HEK293T (cell line): ENCODE results near the gene PHRF1.

Source experiments
- CTBP1 ChIP-seq: fragments of 450-650 bp; IDR thresholded peaks from 2 replicates; pipeline ENCODE4 v1.6.1; 2016; ENCODE audit warnings: borderline replicate concordance
- ELF4 ChIP-seq: fragments of 450-650 bp; IDR thresholded peaks from 2 replicates; pipeline ENCODE4 v1.6.1; 2017; ENCODE audit warnings: antibody characterized with exemption
- FOXM1 ChIP-seq: fragments of 450-650 bp; IDR thresholded peaks from 2 replicates; pipeline ENCODE4 v1.6.1; 2017; ENCODE audit warnings: mild to moderate bottlenecking, borderline replicate concordance
- HDGF ChIP-seq: fragments of 450-650 bp; IDR thresholded peaks from 2 replicates; pipeline ENCODE4 v1.6.1; 2017; ENCODE audit warnings: antibody characterized with exemption, borderline replicate concordance
- L3MBTL2 ChIP-seq: fragments of 450-650 bp; conservative IDR thresholded peaks from 2 replicates; pipeline ENCODE4 v1.6.1; 2016; ENCODE audit warnings: mild to moderate bottlenecking
- LEF1 ChIP-seq: fragments of 450-650 bp; IDR thresholded peaks from 2 replicates; pipeline ENCODE4 v1.6.1; 2017; ENCODE audit warnings: mild to moderate bottlenecking, borderline replicate concordance
- NFRKB ChIP-seq: fragments of 450-650 bp; IDR thresholded peaks from 2 replicates; pipeline ENCODE4 v1.6.1; 2016; ENCODE audit warnings: mild to moderate bottlenecking, moderate library complexity
- SP1 ChIP-seq: fragments of 450-650 bp; IDR thresholded peaks from 2 replicates; pipeline ENCODE4 v1.6.1; 2017
- SUZ12 ChIP-seq: fragments of 450-650 bp; IDR thresholded peaks from 2 replicates; pipeline ENCODE4 v1.6.1; 2016; ENCODE audit warnings: mild to moderate bottlenecking
- ZNF384 ChIP-seq: fragments of 450-650 bp; IDR thresholded peaks from 2 replicates; pipeline ENCODE4 v1.6.1; 2016

GRCh38 chr11:558503-558902 lies 17.8 kb upstream of the PHRF1 start:
- no peak for TF ChIP-seq NFRKB
- no peak for TF ChIP-seq HDGF
- no peak for TF ChIP-seq ELF4
- no peak for TF ChIP-seq CTBP1
- TF ChIP-seq SUZ12 = no peak
- no peak for TF ChIP-seq ZNF384
- TF ChIP-seq FOXM1 = no peak
- no peak for TF ChIP-seq L3MBTL2
- no peak for TF ChIP-seq SP1
- no peak for TF ChIP-seq LEF1
